DMS114 treated with DMSO at 0.1 percent for 48 hours (cell line): ENCODE measurements around the gene AK4.
"Not testable (repeated sequence)": the region's sequence is repeated elsewhere in the genome, so short reads cannot be mapped to it uniquely, and the experiment has no call there.

ENCODE experiments used
- DNase-seq: peaks from one replicate; lab custom pipeline; 2025; ENCODE audit not compliant: unreplicated experiment; lab: John Stamatoyannopoulos, UW

The AK4 gene

DNA sequence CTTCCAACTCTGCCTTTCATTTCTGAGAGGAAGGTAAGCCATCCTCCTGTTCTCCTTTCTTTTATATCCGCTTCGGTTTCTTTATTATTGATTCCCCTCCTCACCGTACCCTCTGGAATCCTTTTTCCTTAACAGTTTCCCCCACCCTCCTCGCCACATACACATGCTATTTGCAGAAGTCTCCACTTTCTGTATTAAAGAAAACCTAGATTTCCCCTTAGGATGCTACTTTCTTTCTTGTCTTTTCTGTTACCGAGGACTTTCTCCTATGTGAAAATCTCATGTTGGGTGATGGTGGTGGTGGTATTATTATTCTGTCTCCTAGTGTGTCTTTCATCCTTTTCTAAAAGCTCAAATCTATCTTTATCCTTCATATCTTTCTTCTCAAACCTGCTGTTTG, 62.3 kb downstream of the AK4 start:
- no peak for DNase-seq

GRCh38 chr1:65211331-65211730, 63.3 kb downstream of the AK4 start:
- DNase-seq: no peak

DNA sequence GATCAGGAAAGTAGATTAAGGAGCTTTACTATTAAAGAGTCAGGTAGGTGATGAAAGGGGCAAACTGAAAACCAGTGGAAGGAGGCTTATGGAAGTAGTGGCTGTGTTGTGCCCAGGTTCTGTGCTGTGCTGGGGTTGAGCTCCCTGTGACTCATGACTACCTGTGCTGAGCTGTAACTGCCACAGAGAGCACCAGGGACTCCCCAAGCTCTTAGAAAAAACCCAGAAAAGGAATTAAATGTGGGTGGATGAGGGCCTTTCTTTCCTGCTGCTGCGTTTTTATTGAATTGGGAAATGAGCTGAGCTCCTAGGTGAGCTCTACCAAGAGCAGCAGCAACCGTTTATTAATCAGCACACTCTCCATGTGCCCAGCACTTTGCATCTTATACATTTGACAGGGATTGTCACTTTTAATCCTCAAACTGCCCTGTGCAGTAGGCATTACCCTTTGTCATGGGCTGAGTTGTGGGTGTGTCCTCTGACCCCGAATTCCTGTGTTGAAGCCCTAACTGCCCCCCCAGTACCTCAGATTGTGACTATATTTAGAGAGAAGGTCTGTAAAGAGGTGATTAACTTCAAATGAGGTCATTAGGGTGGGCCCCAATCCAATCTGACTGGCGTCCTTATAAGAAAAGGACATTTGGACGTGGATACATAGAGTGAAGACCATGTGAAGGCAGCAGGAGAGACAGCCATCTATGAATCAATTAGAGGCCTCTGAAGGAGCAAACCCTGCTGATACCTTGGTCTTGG, 65.4 kb downstream of the AK4 start:
- DNase-seq: no peak

DNA sequence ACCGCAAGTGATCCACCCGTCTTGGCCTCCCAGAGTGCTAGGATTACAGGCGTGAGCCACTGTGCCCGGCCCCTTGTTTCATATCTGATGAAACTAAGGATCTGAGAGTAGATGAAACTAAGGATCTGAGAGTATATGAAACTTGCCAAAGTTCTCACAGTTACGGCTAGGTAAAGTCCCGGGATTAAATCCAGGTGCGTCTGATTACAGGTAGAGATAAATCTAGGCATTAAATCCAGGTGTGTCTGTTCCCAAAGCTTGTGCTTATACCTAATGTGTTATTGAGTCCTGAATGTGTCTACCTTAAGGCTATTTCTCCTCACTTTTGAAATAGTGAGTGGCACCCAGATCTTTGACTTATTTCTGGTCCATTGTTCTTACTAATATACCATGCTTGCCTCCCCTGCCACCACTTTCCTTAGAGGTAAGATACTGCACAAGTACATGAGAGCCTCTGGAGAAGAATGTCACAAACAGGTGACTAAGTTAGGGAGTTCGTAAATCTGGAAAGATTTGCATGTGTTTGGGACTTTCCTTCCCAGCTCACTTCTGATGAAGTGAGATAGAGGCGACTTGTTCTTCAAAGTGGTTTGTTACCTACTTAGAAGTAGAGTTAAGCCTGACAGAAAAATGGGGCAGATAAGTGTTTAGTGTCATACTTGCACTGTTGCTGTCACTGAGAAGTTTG, 66.5 kb downstream of the AK4 start:
- no peak for DNase-seq

DNA sequence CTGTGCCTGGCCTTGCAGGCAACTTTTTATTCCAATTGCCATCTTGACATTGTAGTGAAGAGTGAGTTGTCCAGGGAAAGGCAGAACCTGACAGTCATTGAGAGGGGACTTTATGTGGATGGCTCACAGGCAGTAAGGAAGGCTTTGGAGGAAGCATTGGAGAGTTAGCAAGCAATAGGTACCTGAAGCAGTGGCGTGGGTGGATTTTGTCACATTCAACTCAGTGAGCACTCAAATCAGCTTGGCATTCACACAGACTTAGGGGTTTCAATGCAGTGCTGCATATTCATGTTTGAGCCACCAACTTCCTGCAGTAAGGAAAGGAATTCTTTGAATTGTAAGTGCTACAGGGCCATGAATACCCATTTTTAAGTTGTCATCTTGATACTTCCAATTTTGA, 69.0 kb downstream of the AK4 start:
- no peak for DNase-seq

DNA sequence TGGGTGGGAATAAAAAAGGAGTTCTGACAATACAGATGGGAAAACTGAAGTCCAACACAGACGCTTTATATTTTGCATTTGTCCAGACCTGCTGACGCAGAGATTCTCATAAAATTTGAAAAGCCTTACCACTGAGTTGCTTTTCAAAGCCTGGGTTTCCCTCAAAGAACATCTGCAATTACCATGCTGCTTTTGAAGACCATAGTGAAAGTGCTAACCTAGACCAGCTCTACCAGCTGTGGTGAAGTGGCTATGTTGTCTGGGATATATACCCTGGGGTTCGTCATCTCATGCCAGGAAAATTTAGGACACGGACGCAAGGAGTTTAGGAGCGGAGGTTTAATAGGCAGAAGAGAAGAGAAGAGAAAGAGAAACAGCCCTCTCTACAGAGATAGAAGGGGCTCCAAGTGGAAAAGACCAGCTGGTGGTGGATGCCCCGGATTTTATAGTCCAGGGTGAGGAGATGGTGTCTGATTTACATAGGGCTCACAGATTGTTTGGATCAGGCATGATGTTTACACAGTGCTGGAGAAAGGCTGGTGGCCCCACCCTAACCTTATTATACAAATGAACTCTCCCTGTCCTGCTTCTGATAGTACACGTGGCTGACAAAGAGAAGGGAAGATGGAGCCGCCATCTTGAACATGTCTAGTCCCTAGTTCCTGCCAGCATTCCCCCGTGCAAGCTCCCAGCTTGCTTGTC, 73.8 kb downstream of the AK4 start:
- no peak for DNase-seq

DNA sequence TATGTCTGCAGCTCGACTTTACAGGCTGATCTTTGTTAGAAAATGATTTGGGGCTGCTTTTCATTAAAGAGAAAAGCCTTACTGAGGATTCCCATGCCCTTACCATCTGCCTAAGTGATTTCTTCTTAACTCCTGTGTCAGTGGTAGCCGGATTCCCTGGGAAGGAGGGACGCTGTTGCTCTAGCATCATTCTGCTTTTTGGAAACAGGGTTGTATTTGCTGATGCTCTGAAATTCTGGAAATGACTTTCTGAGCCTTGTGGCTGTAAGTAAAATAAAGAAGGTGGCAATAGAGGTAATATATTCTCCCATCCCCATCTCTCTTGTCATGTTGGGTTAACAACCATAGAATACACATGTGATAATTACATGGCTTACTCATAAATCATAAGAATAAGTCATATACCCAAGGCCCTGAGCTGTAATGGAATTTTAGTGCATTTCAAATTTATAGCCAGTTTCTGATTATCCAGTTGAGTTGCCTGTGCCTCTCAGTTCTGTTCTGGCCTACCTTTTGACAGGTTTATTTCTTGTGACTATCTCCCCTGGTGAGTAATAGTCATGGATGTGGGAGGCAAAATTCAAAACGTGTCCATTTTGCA, 74.4 kb downstream of the AK4 start:
- no peak for DNase-seq

GRCh38 chr1:65224681-65225091, 76.7 kb downstream of the AK4 start:
- DNase-seq: no peak

- no peak for DNase-seq
These were observed 77.2 kb downstream of the AK4 start for GRCh38 chr1:65225179-65225578.

- DNase-seq: no peak
These were observed 81.2 kb downstream of the AK4 start for GRCh38 chr1:65229201-65229600.

- no peak for DNase-seq
These were observed 81.8 kb downstream of the AK4 start for GRCh38 chr1:65229754-65230339.

GRCh38 chr1:65230731-65231481, 82.9 kb downstream of the AK4 start:
- DNase-seq: no peak

GRCh38 chr1:65231718-65232330, 83.8 kb downstream of the AK4 start:
- no peak for DNase-seq

GRCh38 chr1:65232461-65232990, 84.5 kb downstream of the AK4 start:
- no peak for DNase-seq

- DNase-seq: no peak
These were observed 85.8 kb downstream of the AK4 start for GRCh38 chr1:65233782-65234181.

- DNase-seq: peak; percentile 43
These were observed 88.1 kb downstream of the AK4 start for GRCh38 chr1:65235867-65236805.

DNA sequence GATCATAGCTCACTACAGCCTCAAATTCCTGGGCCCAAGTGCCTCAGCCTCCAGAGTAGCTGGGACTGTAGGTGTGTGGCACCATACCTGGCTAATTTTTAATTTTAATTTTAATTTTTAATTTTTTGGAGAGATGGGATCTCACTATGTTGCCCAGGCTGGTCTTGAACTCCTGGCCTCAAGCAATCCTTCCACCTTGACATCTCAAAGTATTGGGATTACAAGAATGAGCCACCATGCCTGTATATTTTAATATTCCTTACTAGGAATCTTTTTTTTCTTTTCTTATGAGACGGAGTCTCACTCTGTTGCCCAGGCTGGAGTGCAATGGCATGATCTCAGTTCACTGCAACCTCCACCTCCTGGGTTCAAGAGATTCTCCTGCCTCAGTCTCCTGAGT, 89.1 kb downstream of the AK4 start:
- not testable (repeated sequence) for DNase-seq

GRCh38 chr1:65237503-65237902, 89.5 kb downstream of the AK4 start:
- DNase-seq: no peak

DNA sequence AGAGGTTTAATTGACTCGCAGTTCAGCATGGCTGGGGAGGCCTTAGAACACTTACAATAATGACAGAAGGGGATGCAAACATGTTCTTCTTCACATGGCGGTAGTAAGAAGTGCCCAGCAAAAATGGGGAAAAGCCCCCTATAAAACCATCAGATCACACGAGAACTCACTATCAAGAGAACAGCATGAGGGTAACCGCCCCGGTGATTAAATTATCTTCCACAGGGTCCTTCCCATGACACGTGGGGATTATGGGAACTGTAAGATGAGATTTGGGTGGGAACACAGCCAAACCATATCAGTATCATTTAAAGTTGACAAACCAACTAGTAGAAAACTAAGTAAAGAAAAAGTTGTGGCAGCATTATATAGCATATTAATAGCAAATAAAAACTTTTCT, 90.0 kb downstream of the AK4 start:
- DNase-seq: no peak
